Trophoblast cell (in vitro differentiated cells and primary cell): Measurements from ENCODE around the gene SOBP.

Experiments
- DNase-seq, 2 donors: peaks; one replicate each; pipeline ENCODE4 v3.0.0-alpha.2; 2016
- H2AFZ ChIP-seq: 2 replicates; pipeline ENCODE4 v1.6.1; 2013; ENCODE audit warnings: low read length, moderate library complexity, mild to moderate bottlenecking; ENCODE audit not compliant: insufficient read depth, poor library complexity
- H2AK5ac ChIP-seq: 2 replicates; pipeline ENCODE4 v1.6.1; 2013; ENCODE audit warnings: mild to moderate bottlenecking, low read length
- H2BK120ac ChIP-seq: 2 replicates; pipeline ENCODE4 v1.6.1; 2013; ENCODE audit warnings: low read length, mild to moderate bottlenecking, moderate library complexity; ENCODE audit not compliant: insufficient read depth, poor library complexity
- H2BK12ac ChIP-seq: 2 replicates; pipeline ENCODE4 v1.6.1; 2013; ENCODE audit warnings: mild to moderate bottlenecking, low read length, moderate library complexity
- H2BK5ac ChIP-seq: 2 replicates; pipeline ENCODE4 v1.6.1; 2013; ENCODE audit warnings: low read length, low read depth, moderate library complexity, mild to moderate bottlenecking; ENCODE audit not compliant: poor library complexity
- H3K14ac ChIP-seq: 2 replicates; pipeline ENCODE4 v1.6.1; 2013; ENCODE audit warnings: mild to moderate bottlenecking, low read length
- H3K18ac ChIP-seq: 2 replicates; pipeline ENCODE4 v1.6.1; 2013; ENCODE audit warnings: mild to moderate bottlenecking, low read length
- H3K23ac ChIP-seq: 2 replicates; pipeline ENCODE4 v1.6.1; 2013; ENCODE audit warnings: low read length
- H3K27ac ChIP-seq: 2 replicates; pipeline ENCODE4 v1.5.1; 2013; ENCODE audit warnings: low read depth, mild to moderate bottlenecking, inconsistent platforms, low read length, moderate library complexity
- H3K27me3 ChIP-seq: 2 replicates; pipeline ENCODE4 v1.6.1; 2013; ENCODE audit warnings: inconsistent platforms, mild to moderate bottlenecking, low read length, moderate library complexity; ENCODE audit not compliant: insufficient read depth
- H3K36me3 ChIP-seq, 2 experiments: 1 replicate in 1 of 2; 2 replicates in 1 of 2; pipeline ENCODE4 v1.6.1; 2013; ENCODE audit warnings: low read length in 2 of 2, mild to moderate bottlenecking in 2 of 2, moderate library complexity in 1 of 2; ENCODE audit not compliant: insufficient read depth in 2 of 2, control insufficient read depth in 1 of 2
- H3K4ac ChIP-seq: 2 replicates; pipeline ENCODE4 v1.6.1; 2013; ENCODE audit warnings: low read depth, mild to moderate bottlenecking, low read length, moderate library complexity
- H3K4me1 ChIP-seq, 2 experiments: 1 replicate in 1 of 2; 2 replicates in 1 of 2; pipeline ENCODE4 v1.6.1; 2013; ENCODE audit warnings: low read length in 2 of 2, mild to moderate bottlenecking in 2 of 2, moderate library complexity in 1 of 2; ENCODE audit not compliant: insufficient read depth in 2 of 2, control insufficient read depth in 1 of 2
- H3K4me2 ChIP-seq: 2 replicates; pipeline ENCODE4 v1.6.1; 2013; ENCODE audit warnings: inconsistent platforms, mild to moderate bottlenecking, low read length, moderate library complexity
- H3K4me3 ChIP-seq: 2 replicates; pipeline ENCODE4 v1.5.1; 2013; ENCODE audit warnings: mild to moderate bottlenecking, low read depth, low read length, inconsistent platforms
- H3K79me1 ChIP-seq: one replicate; pipeline ENCODE4 v1.6.1; 2013; ENCODE audit warnings: low read length
- H3K79me2 ChIP-seq: 2 replicates; pipeline ENCODE4 v1.6.1; 2013; ENCODE audit warnings: low read length, mild to moderate bottlenecking; ENCODE audit not compliant: control insufficient read depth, insufficient read depth, poor library complexity
- H3K9ac ChIP-seq: 2 replicates; pipeline ENCODE4 v1.6.1; 2013; ENCODE audit warnings: mild to moderate bottlenecking, low read length
- H3K9me3 ChIP-seq: 2 replicates; pipeline ENCODE4 v1.6.1; 2013; ENCODE audit warnings: low read depth, mild to moderate bottlenecking, control low read depth, inconsistent platforms, low read length; ENCODE audit not compliant: insufficient read depth
- H4K12ac ChIP-seq: 2 replicates; pipeline ENCODE4 v1.6.1; 2013; ENCODE audit warnings: low read depth, mild to moderate bottlenecking, low read length, moderate library complexity
- H4K8ac ChIP-seq: 2 replicates; pipeline ENCODE4 v1.6.1; 2013; ENCODE audit warnings: low read depth, mild to moderate bottlenecking, low read length, moderate library complexity
- H4K91ac ChIP-seq: one replicate; pipeline ENCODE4 v1.6.1; 2013; ENCODE audit warnings: low read depth, mild to moderate bottlenecking, low read length, moderate library complexity
- WGBS: extraction: QIAGEN DNeasy Blood & Tissue Kit; methylation state at CpG from one replicate; pipeline ENCODE4 v1.1.7; 2013; ENCODE audit warnings: missing lambda C conversion rate; ENCODE audit not compliant: insufficient read length, insufficient coverage; ENCODE audit errors: extremely low coverage; 5-methylcytosine and 5-hydroxymethylcytosine counted together

SOBP gene

GRCh38 chr6:107604549-107604948 lies 114.6 kb downstream of the SOBP start:
- H3K27ac ChIP-seq: no peak overlapping the region
- H3K9me3 ChIP-seq: no peaks in the 10 kb centered on the region
- no peak overlapping the region for H3K18ac ChIP-seq
- no peak overlapping the region for H3K4me2 ChIP-seq
- no peaks in the 10 kb centered on the region for H3K36me3 ChIP-seq
- H3K4me1 ChIP-seq: peaks cover 2 to 9% of the 10 kb centered on the region in 2 experiments
- H3K79me1 ChIP-seq: no peaks in the 10 kb centered on the region
- H2AK5ac ChIP-seq: no peak overlapping the region
- H2AFZ ChIP-seq: no peak overlapping the region
- H4K8ac ChIP-seq: no peak overlapping the region
- no peak overlapping the region for H3K9ac ChIP-seq
- no peak overlapping the region for H2BK120ac ChIP-seq
- WGBS: no CpG with 5 or more reads among the region's 9 CpGs
- H4K12ac ChIP-seq: no peak overlapping the region
- H3K4ac ChIP-seq: no peak overlapping the region
- H3K23ac ChIP-seq: no peak overlapping the region
- H3K4me3 ChIP-seq: no peak overlapping the region
- H3K79me2 ChIP-seq: no peaks in the 10 kb centered on the region
- no peak overlapping the region for H2BK5ac ChIP-seq
- H3K27me3 ChIP-seq: no peaks in the 10 kb centered on the region
- no peak for DNase-seq
- H2BK12ac ChIP-seq: no peak overlapping the region
- H4K91ac ChIP-seq: no peak overlapping the region
- no peak overlapping the region for H3K14ac ChIP-seq

DNA sequence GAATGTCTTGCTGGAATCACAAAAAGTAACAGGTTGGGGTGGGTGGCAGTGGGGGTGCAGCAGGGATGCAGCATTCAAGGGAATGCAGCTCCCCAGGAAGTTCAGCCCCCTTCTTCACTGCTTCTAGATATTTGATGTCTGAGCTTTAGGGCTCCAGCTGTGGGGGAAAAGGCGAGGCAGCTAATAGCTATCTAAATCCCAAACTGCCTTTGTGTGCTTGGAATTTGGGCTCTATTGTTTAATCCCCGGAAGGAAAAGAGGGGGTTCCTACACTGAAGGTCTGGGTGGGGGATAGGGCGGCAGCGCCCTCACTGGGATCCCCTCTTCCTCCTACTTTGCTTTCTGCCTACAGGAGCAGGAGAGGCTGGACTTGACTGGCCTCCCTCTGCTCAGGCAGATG lies 116.5 kb downstream of the SOBP start:
- Histone ChIP-seq H3K14ac (no peak overlapping the region), H3K27ac (no peak overlapping the region), H3K79me1 (no peaks in the 10 kb centered on the region), H3K18ac (no peak overlapping the region), H2BK120ac (no peak overlapping the region), H4K91ac (no peak overlapping the region), H4K12ac (no peak overlapping the region), H3K79me2 (no peaks in the 10 kb centered on the region), H3K9ac (no peak overlapping the region), H2BK12ac (no peak overlapping the region), H3K4me3 (no peak overlapping the region), H2BK5ac (no peak overlapping the region), H3K4me2 (no peak overlapping the region), H3K23ac (no peak overlapping the region), H2AK5ac (no peak overlapping the region), H4K8ac (no peak overlapping the region), H3K4ac (no peak overlapping the region), H3K9me3 (no peaks in the 10 kb centered on the region), H3K4me1 (peaks cover 0 to 6% of the 10 kb centered on the region in 2 experiments), H2AFZ (no peak overlapping the region), H3K36me3 (no peaks in the 10 kb centered on the region), H3K27me3 (no peaks in the 10 kb centered on the region)
- no CpG with 5 or more reads among the region's 4 CpGs for WGBS
- no peak for DNase-seq

- Histone ChIP-seq H4K8ac (no peak overlapping the region), H3K14ac (no peak overlapping the region), H3K18ac (no peak overlapping the region), H3K9me3 (no peaks in the 10 kb centered on the region), H3K27me3 (no peaks in the 10 kb centered on the region), H3K79me2 (no peaks in the 10 kb centered on the region), H2BK5ac (no peak overlapping the region), H2AK5ac (no peak overlapping the region), H3K9ac (no peak overlapping the region), H3K4me2 (no peak overlapping the region), H3K79me1 (no peaks in the 10 kb centered on the region), H3K4ac (no peak overlapping the region), H2AFZ (no peak overlapping the region), H3K27ac (no peak overlapping the region), H2BK120ac (no peak overlapping the region), H3K4me1 (peaks cover 0 to 6% of the 10 kb centered on the region in 2 experiments), H4K91ac (no peak overlapping the region), H3K36me3 (no peaks in the 10 kb centered on the region), H3K4me3 (no peak overlapping the region), H3K23ac (no peak overlapping the region), H2BK12ac (no peak overlapping the region), H4K12ac (no peak overlapping the region)
- no peak for DNase-seq
- no CpG with 5 or more reads among the region's 4 CpGs for WGBS
Observed at GRCh38 chr6:107607116-107607515, 117.2 kb downstream of the SOBP start.

DNA sequence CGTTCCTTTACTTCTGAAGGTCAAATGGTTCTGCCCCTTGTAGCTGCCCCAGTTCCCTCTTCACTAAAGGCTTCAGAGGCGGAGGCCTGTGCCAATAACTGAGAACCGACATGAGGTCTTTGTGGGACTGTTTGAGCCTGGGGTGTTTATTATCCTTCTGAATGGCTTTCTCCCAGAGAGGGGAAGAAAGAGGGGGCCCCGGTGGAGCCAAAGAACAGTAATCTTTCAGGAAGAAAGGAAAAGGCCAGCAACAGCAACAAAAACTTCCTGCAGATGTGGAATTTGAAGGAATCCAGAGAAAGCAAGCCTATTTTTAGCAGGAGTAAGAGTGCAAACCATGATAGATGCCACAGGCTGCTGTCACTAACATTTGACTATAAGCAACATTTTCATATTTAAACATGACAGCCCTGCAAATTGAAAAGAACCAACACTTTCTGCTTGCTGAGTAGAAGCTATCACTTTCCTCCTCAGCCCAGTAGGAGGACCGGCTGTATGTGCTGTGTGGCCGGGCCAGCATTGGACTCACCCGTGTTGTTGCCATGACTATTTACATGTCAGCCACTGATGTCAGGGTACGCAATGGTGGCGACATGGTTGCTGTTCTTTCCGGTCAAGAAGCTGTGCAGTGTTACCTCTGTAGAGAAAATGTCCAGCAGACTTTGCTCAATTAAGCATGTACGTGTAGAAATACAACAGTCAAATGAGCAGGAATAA lies 121.3 kb downstream of the SOBP start:
- H3K4me3 ChIP-seq: no peak overlapping the region
- WGBS: no CpG with 5 or more reads among the region's 11 CpGs

More for the DNA sequence above, 121.3 kb downstream of the SOBP start:
- Histone ChIP-seq H3K18ac (no peak overlapping the region), H3K27ac (no peak overlapping the region), H3K9ac (no peak overlapping the region), H2BK12ac (no peak overlapping the region), H3K14ac (no peak overlapping the region), H2AFZ (no peak overlapping the region), H3K4me2 (no peak overlapping the region), H3K23ac (no peak overlapping the region), H3K4ac (no peak overlapping the region), H3K9me3 (no peaks in the 10 kb centered on the region), H2BK5ac (no peak overlapping the region), H4K8ac (no peak overlapping the region), H2BK120ac (no peak overlapping the region), H2AK5ac (no peak overlapping the region), H3K36me3 (no peaks in the 10 kb centered on the region), H4K91ac (no peak overlapping the region), H3K27me3 (no peaks in the 10 kb centered on the region), H3K79me2 (no peaks in the 10 kb centered on the region), H3K79me1 (no peaks in the 10 kb centered on the region), H3K4me1 (peaks cover 0 to 6% of the 10 kb centered on the region in 2 experiments), H4K12ac (no peak overlapping the region)
- no peak for DNase-seq
